Endothelial cell of umbilical vein (primary cell): Measurements from ENCODE around the gene KIF20A. TPM values are rescaled to one million over a fixed set of nuclear protein-coding genes. Genes with fewer than 3 reads are reported as not detected.

Experiments
- BruUV-seq: library from RNA; stranded (reverse); fragments of 400-500 nt; replicated peaks from 2 replicates; lab custom pipeline; 2021; lab: Mats Ljungman, UMichigan
- CTCF ChIA-PET: fragments of 300-600, 350-600 bp; sonication (Branson Sonifier 250); formaldehyde crosslinking; loops from one replicate; lab custom pipeline; 2021; ENCODE audit warnings: antibody characterized with exemption, inconsistent platforms; lab: Charles Lee
- POLR2A ChIA-PET: fragments of 300-600, 350-600 bp; sonication (Branson Sonifier 250); formaldehyde crosslinking; loops from one replicate; lab custom pipeline; 2021; ENCODE audit warnings: antibody characterized with exemption, inconsistent platforms; lab: Charles Lee
- DNase-seq: peaks from one replicate; pipeline ENCODE4 v3.0.0-alpha.2; 2011; ENCODE audit warnings: low read depth, low spot score
- FAIRE-seq: peaks from 2 replicates; lab custom pipeline; 2011; peaks lifted over from hg19 to GRCh38; lab: Jason Lieb, UNC
- H2AFZ ChIP-seq: 2 replicates; pipeline ENCODE4 v1.6.0; 2012; ENCODE audit warnings: low read depth, low read length, control low read depth, inconsistent platforms
- H3K27ac ChIP-seq: 2 replicates; pipeline ENCODE4 v1.5.1; 2011; ENCODE audit warnings: low read depth, mild to moderate bottlenecking, control low read depth, low read length, moderate library complexity; ENCODE audit not compliant: insufficient read depth
- H3K27me3 ChIP-seq, 2 experiments: 2 replicates each; pipeline versions ENCODE4 v1.6.0 to v1.6.1; 2011; ENCODE audit warnings: low read length in 2 of 2, mixed read lengths in 1 of 2; ENCODE audit not compliant: control insufficient read depth in 2 of 2, insufficient read depth in 2 of 2
- H3K36me3 ChIP-seq, 2 experiments: 2 replicates in 1 of 2; 3 replicates in 1 of 2; pipeline ENCODE4 v1.5.1; 2011; ENCODE audit warnings: low read length in 2 of 2, mild to moderate bottlenecking in 1 of 2, moderate library complexity in 1 of 2; ENCODE audit not compliant: control insufficient read depth in 2 of 2, insufficient read depth in 2 of 2; ENCODE audit errors: extremely low read depth in 1 of 2
- H3K4me1 ChIP-seq: 3 replicates; pipeline ENCODE4 v1.5.1; 2011; ENCODE audit warnings: mild to moderate bottlenecking, low read length; ENCODE audit not compliant: control insufficient read depth, insufficient read depth; ENCODE audit errors: extremely low read depth
- H3K4me2 ChIP-seq: 2 replicates; pipeline ENCODE4 v1.6.1; 2011; ENCODE audit warnings: low read length, control low read depth, mixed read lengths; ENCODE audit not compliant: insufficient read depth
- H3K4me3 ChIP-seq, 3 experiments: fragments of 200-600 bp in 1 of 3; sonication (generic), shearing (Covaris generic) in 1 of 3; replicated peaks in 1 of 3; 2 replicates each; pipeline ENCODE4 v1.5.1; 2011 to 2016; ENCODE audit warnings: control low read depth in 3 of 3, low read length in 3 of 3, mild to moderate bottlenecking in 2 of 3, inconsistent platforms in 1 of 3, low read depth in 1 of 3, moderate library complexity in 1 of 3; ENCODE audit not compliant: insufficient read depth in 1 of 3
- H3K79me2 ChIP-seq: 2 replicates; pipeline ENCODE4 v1.6.0; 2012; ENCODE audit warnings: low read length, inconsistent platforms; ENCODE audit not compliant: control insufficient read depth, insufficient read depth
- H3K9ac ChIP-seq: replicated peaks from 2 replicates; pipeline ENCODE3; 2011; ENCODE audit warnings: low read length, control low read depth; ENCODE audit not compliant: insufficient read depth; ENCODE audit errors: extremely low read depth
- H3K9me1 ChIP-seq: replicated peaks from 3 replicates; pipeline ENCODE4 v1.6.0; 2011; ENCODE audit warnings: mild to moderate bottlenecking, low read length; ENCODE audit not compliant: control insufficient read depth, insufficient read depth; ENCODE audit errors: extremely low read depth
- H3K9me3 ChIP-seq: replicated peaks from 2 replicates; pipeline ENCODE4 v1.5.1; 2012; ENCODE audit warnings: low read length, inconsistent platforms; ENCODE audit not compliant: control insufficient read depth, insufficient read depth
- H4K20me1 ChIP-seq: replicated peaks from 2 replicates; pipeline ENCODE3; 2011; ENCODE audit warnings: mild to moderate bottlenecking, low read length; ENCODE audit not compliant: control insufficient read depth, insufficient read depth; ENCODE audit errors: extremely low read depth
- EZH2 ChIP-seq: IDR thresholded peaks from 2 replicates; pipeline ENCODE4 v1.6.1; 2012; ENCODE audit warnings: borderline replicate concordance, low read depth, mild to moderate bottlenecking, moderate library complexity, low read length, inconsistent platforms; ENCODE audit not compliant: severe bottlenecking
- FOS ChIP-seq: IDR thresholded peaks from 2 replicates; pipeline ENCODE4 v1.6.1; 2011; ENCODE audit warnings: mild to moderate bottlenecking, low read length, moderate library complexity, borderline replicate concordance; ENCODE audit not compliant: insufficient read depth
- GATA2 ChIP-seq: IDR thresholded peaks from 2 replicates; pipeline ENCODE4 v1.7.0; 2011; ENCODE audit warnings: low read depth, mild to moderate bottlenecking, moderate library complexity, mixed read lengths, low read length; ENCODE audit not compliant: insufficient read length, insufficient read depth
- JUN ChIP-seq: IDR thresholded peaks from 2 replicates; pipeline ENCODE4 v1.6.1; 2011; ENCODE audit warnings: borderline replicate concordance, low read depth; ENCODE audit not compliant: insufficient read length, insufficient read depth
- MAX ChIP-seq: IDR thresholded peaks from 2 replicates; pipeline ENCODE4 v1.6.1; 2011; ENCODE audit not compliant: insufficient read depth, insufficient read length
- MYC ChIP-seq: IDR thresholded peaks from one replicate; pipeline ENCODE4 v1.6.1; 2011; ENCODE audit warnings: mild to moderate bottlenecking, low read depth, low read length
- POLR2A ChIP-seq: IDR thresholded peaks from 2 replicates; pipeline ENCODE4 v1.6.1; 2012; ENCODE audit warnings: low read depth, mild to moderate bottlenecking, control low read depth, low read length
- POLR2AphosphoS5 ChIP-seq: IDR thresholded peaks from 2 replicates; pipeline ENCODE4 v1.6.1; 2012; ENCODE audit warnings: low read depth, mild to moderate bottlenecking, control low read depth, low read length, moderate library complexity; ENCODE audit not compliant: insufficient read depth
- dilution Hi-C: fragments of 300-500 bp; cut with MboI; formaldehyde crosslinking; loops from one replicate; pipeline ENCODE4 v1.15.0; 2019; ENCODE audit warnings: low sequenced_read_pairs; ENCODE audit not compliant: extremely low pct_ligation_motif_present
- intact Hi-C: fragments of 100-400 bp; cut with micrococcal nuclease; formaldehyde crosslinking; loops from one replicate; pipeline ENCODE4 v1.10.0; 2022
- polyA plus RNA-seq, 4 experiments: library from polyadenylated mRNA; depleted of rRNA in 3 of 4; stranded (reverse) in 3 of 4; unstranded in 1 of 4; fragments of >200 nt; gene quantifications; 2 replicates each; pipeline versions ENCODE4 v1.2.1 to v1.2.3, GENCODE V29; 2011 to 2012; ENCODE audit warnings: missing spikeins in 1 of 4
- total RNA-seq: library from RNA; stranded (reverse); gene quantifications from 2 replicates; pipeline ENCODE4 v1.2.3, GENCODE V29; 2021
- TF ChIP-seq, protein P1 (sequence below), 2 donors: IDR thresholded peaks; 1 replicate in 1 of 2; 2 replicates in 1 of 2; pipeline ENCODE4 v1.5.1; 2011; ENCODE audit warnings: low read length in 2 of 2, mild to moderate bottlenecking in 2 of 2, moderate library complexity in 2 of 2, control low read depth in 1 of 2, inconsistent platforms in 1 of 2, low read depth in 1 of 2; ENCODE audit not compliant: insufficient read depth in 1 of 2; ENCODE audit errors: extremely low read depth in 1 of 2

Gene KIF20A
- total and polyA plus RNA-seq, 2 donors (not counting 3 experiments of a cell fraction or from before 2014, with no cell fraction given): 38.7 to 78.1 TPM

DNA sequence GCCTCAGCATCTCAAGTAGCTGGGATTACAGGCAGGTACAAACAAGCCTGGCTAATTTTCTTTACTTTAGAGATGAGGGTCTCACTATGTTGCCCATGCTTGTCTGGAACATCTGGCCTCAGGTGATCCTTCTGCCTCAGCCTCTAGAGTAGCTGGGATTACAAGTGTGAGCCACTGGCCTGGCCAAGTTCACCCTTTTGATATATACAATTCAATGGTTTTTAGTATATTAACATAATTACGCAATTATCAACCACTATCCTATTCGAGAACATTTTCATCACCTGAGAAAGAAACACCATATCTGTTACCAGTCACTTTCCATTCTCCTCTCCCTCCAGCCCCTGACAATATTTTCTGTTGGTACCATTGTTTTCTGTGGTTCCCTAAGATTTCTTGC, 37.9 kb downstream of the KIF20A start:
- Histone ChIP-seq H2AFZ (no peak overlapping the region), H3K4me1 (peaks cover 9% of the 10 kb centered on the region), H3K9me1 (no peaks in the 10 kb centered on the region), H3K9ac (no peak overlapping the region), H3K27me3 (no peaks in the 10 kb centered on the region), H3K4me3 (no peak overlapping the region), H3K36me3 (no peaks in the 10 kb centered on the region), H3K27ac (no peak overlapping the region), H3K79me2 (peaks cover 13% of the 10 kb centered on the region), H4K20me1 (no peaks in the 10 kb centered on the region), H3K4me2 (no peak overlapping the region), H3K9me3 (no peaks in the 10 kb centered on the region)
- TF ChIP-seq POLR2A (no peak), EZH2 (no peak), POLR2AphosphoS5 (no peak), FOS (no peak), MYC (no peak), JUN (no peak), GATA2 (no peak), MAX (no peak)
- TF ChIP-seq, protein P1, sequence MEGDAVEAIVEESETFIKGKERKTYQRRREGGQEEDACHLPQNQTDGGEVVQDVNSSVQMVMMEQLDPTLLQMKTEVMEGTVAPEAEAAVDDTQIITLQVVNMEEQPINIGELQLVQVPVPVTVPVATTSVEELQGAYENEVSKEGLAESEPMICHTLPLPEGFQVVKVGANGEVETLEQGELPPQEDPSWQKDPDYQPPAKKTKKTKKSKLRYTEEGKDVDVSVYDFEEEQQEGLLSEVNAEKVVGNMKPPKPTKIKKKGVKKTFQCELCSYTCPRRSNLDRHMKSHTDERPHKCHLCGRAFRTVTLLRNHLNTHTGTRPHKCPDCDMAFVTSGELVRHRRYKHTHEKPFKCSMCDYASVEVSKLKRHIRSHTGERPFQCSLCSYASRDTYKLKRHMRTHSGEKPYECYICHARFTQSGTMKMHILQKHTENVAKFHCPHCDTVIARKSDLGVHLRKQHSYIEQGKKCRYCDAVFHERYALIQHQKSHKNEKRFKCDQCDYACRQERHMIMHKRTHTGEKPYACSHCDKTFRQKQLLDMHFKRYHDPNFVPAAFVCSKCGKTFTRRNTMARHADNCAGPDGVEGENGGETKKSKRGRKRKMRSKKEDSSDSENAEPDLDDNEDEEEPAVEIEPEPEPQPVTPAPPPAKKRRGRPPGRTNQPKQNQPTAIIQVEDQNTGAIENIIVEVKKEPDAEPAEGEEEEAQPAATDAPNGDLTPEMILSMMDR (IDR thresholded peaks at IDR 0.05; ENCODE audit: extremely low read depth in 1 of 2, insufficient read depth in 1 of 2, low read depth in 1 of 2, low read length in 2 of 2): no peak
- POLR2A ChIA-PET: no interaction called here
- DNase-seq (no peak), FAIRE-seq (no peak)
- CTCF ChIA-PET: interaction anchor here (1.3 to 1.5 kb wide), 2 partner anchors 66 to 136 kb away, joined by 4 read pairs; partner anchors contain the start of gene KDM3B
- intact Hi-C loops: no loop called here
- dilution Hi-C loops: no loop called here
- BruUV-seq: no TSS peak
